HEK293 (cell line): ENCODE data around the gene VTI1B.

Experiments used
- HOXC10 ChIP-seq: sonication (generic); formaldehyde crosslinking; IDR thresholded peaks from 2 replicates; pipeline ENCODE4 v1.8.1; 2023; ENCODE audit warnings: mild to moderate bottlenecking, missing genetic modification reagents
- MYNN ChIP-seq: fragments of 450-650 bp; formaldehyde crosslinking; IDR thresholded peaks from 2 replicates; pipeline ENCODE4 v1.5.1; 2016; ENCODE audit warnings: missing biosample characterization, missing genetic modification characterization, borderline replicate concordance
- ZBTB48 ChIP-seq: fragments of 450-650 bp; formaldehyde crosslinking; IDR thresholded peaks from 2 replicates; pipeline ENCODE4 v1.5.1; 2016; ENCODE audit warnings: missing biosample characterization, missing genetic modification characterization
- ZNF155 ChIP-seq: fragments of 450-650 bp; formaldehyde crosslinking; IDR thresholded peaks from 2 replicates; pipeline ENCODE4 v1.5.1; 2016; ENCODE audit warnings: missing biosample characterization, missing genetic modification characterization
- ZNF174 ChIP-seq: fragments of 450-650 bp; formaldehyde crosslinking; IDR thresholded peaks from 2 replicates; pipeline ENCODE4 v1.5.0; 2017; ENCODE audit warnings: missing biosample characterization, mild to moderate bottlenecking, missing genetic modification characterization
- ZNF23 ChIP-seq: fragments of 450-650 bp; formaldehyde crosslinking; IDR thresholded peaks from 2 replicates; pipeline ENCODE4 v1.5.1; 2016; ENCODE audit warnings: missing biosample characterization, missing genetic modification characterization, borderline replicate concordance
- ZNF324 ChIP-seq: fragments of 450-650 bp; formaldehyde crosslinking; IDR thresholded peaks from 2 replicates; pipeline ENCODE4 v1.5.1; 2016; ENCODE audit warnings: missing biosample characterization, missing genetic modification characterization
- ZNF768 ChIP-seq: fragments of 450-650 bp; formaldehyde crosslinking; IDR thresholded peaks from 2 replicates; pipeline ENCODE4 v1.5.1; 2018; ENCODE audit warnings: missing biosample characterization, mild to moderate bottlenecking, missing genetic modification characterization
- TF ChIP-seq, protein P1 (sequence below): fragments of 450-650 bp; formaldehyde crosslinking; IDR thresholded peaks from 2 replicates; pipeline ENCODE4 v1.5.1; 2016; ENCODE audit warnings: missing biosample characterization, missing genetic modification characterization

DNA sequence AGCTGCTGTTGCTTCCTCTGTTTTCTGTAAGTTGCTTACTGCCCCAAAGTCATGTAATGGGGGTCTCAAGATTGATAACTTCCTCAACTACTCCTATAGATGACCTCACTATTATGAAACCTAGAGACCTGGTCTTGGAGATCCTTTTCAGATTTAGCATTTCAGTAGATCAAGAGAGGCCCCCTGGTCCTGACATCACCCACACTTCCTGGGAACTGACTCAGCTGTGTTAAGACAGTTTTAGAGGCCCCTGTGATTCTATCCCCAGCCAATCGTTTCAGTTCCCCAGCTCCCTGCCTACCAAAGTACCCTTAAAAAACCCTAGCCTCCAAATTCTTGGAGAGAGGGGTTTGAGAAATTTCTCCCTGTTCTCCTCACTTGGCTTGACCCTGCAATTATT is 63.9 kb downstream of the VTI1B start:
- TF ChIP-seq HOXC10 (CRISPR knock-in tag) = no peak
- no peak for TF ChIP-seq MYNN (tag by site-specific recombination)
- no peak for TF ChIP-seq ZBTB48
- TF ChIP-seq, protein P1, sequence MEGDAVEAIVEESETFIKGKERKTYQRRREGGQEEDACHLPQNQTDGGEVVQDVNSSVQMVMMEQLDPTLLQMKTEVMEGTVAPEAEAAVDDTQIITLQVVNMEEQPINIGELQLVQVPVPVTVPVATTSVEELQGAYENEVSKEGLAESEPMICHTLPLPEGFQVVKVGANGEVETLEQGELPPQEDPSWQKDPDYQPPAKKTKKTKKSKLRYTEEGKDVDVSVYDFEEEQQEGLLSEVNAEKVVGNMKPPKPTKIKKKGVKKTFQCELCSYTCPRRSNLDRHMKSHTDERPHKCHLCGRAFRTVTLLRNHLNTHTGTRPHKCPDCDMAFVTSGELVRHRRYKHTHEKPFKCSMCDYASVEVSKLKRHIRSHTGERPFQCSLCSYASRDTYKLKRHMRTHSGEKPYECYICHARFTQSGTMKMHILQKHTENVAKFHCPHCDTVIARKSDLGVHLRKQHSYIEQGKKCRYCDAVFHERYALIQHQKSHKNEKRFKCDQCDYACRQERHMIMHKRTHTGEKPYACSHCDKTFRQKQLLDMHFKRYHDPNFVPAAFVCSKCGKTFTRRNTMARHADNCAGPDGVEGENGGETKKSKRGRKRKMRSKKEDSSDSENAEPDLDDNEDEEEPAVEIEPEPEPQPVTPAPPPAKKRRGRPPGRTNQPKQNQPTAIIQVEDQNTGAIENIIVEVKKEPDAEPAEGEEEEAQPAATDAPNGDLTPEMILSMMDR = no peak
- TF ChIP-seq ZNF23 (tag by site-specific recombination) = no peak
- no peak for TF ChIP-seq ZNF768 (tag by site-specific recombination)
- TF ChIP-seq ZNF324 (tag by site-specific recombination) = no peak
- no peak for TF ChIP-seq ZNF155
- no peak for TF ChIP-seq ZNF174
